ENCODE data around the gene GRIN3B. TPM values are rescaled to one million over a fixed set of nuclear protein-coding genes. Genes with fewer than 3 reads are reported as not detected.

Gene GRIN3B
- total RNA-seq, 4 donors from 2014 or later = 0.48 TPM; not detected in 3

DNA sequence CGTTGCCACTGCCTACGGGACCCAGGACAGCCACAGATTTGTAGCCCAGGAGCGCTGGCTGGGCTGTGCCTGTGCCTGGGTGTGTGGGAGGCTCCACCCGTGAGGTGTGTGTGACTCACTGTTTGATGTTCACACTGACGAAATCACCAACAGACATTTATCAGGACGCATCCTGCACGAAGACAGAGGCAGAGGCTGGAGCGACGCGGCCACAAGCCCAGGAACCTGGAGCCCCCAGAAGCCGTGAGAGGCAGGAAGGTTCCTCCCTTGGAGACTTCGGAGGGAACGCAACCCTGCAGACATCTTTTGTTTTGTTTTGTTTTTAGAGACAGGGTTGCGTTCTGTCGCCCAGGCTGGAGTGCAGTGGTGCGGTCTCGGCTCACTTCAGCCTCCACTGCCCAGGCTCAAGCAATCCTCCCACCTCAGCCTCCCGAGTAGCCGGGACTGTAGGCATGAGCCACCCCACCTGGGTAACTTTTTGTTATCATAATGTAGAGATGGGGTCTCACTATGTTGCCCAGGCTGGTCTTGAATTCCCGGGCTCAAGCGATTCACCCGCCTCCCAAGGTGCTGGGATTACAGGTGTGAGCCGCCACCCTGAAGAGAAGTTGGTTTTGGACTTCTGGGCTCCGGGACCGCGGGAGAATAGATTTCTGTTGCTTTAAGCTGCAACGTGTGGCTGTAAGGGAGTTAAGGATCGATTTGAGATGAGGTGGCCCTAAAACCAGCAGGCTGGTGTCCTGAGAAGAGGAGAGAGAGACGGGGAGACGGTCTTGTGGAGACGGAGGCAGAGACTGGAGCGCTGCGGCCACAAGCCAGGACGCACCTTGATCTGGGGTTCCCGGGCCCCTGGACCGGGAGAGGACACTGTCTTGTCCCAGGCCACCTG lies 41.0 kb upstream of the GRIN3B start:
- TF ChIP-seq POLR2A (IDR thresholded peaks at IDR 0.05) = no peak
- TF ChIP-seq, protein P1, sequence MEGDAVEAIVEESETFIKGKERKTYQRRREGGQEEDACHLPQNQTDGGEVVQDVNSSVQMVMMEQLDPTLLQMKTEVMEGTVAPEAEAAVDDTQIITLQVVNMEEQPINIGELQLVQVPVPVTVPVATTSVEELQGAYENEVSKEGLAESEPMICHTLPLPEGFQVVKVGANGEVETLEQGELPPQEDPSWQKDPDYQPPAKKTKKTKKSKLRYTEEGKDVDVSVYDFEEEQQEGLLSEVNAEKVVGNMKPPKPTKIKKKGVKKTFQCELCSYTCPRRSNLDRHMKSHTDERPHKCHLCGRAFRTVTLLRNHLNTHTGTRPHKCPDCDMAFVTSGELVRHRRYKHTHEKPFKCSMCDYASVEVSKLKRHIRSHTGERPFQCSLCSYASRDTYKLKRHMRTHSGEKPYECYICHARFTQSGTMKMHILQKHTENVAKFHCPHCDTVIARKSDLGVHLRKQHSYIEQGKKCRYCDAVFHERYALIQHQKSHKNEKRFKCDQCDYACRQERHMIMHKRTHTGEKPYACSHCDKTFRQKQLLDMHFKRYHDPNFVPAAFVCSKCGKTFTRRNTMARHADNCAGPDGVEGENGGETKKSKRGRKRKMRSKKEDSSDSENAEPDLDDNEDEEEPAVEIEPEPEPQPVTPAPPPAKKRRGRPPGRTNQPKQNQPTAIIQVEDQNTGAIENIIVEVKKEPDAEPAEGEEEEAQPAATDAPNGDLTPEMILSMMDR (IDR thresholded peaks at IDR 0.05) = no peak
- intact Hi-C loops (cut with DNase I; ENCODE audit: low total_unique reads) = no loop called here
- no peaks in the 10 kb centered on the region for H3K36me3 ChIP-seq

DNA sequence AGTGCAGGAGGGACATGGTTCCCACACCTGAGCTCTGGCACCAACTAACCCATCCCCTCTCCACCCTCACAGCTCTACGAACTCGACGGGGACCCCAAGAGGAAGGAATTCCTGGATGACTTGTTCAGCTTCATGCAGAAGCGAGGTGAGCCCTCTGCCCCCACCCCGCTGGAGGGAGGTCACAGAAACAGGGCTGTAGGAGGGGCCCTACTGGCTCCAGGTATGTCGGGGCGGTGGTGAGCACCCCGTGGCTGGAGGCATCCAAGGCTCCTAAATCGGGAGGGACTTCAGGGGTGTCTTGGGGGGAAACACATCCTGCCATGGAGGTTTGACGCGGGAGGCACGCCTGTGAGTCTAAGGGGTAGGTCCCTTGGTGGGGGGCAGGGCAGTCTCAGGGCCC lies 40.2 kb upstream of the GRIN3B start:
- Histone ChIP-seq H3K4me1 (no peaks in the 10 kb centered on the region), H3K36me3 (no peaks in the 10 kb centered on the region), H3K9me3 (no peaks in the 10 kb centered on the region), H3K27ac (no peak overlapping the region), H3K4me3 (no peak overlapping the region), H3K27me3 (no peaks in the 10 kb centered on the region)
- no peak for DNase-seq
- TF ChIP-seq, protein P1 (IDR thresholded peaks at IDR 0.05) = no peak
- TF ChIP-seq POLR2A (IDR thresholded peaks at IDR 0.05) = no peak
- intact Hi-C loops (cut with DNase I; ENCODE audit: low total_unique reads) = no loop called here

More for the DNA sequence above, 41.0 kb upstream of the GRIN3B start:
- no peak overlapping the region for H3K4me3 ChIP-seq
- no peaks in the 10 kb centered on the region for H3K4me1 ChIP-seq
- no peaks in the 10 kb centered on the region for H3K27me3 ChIP-seq
- no peaks in the 10 kb centered on the region for H3K9me3 ChIP-seq
- no peak overlapping the region for H3K27ac ChIP-seq
- no peak for DNase-seq

DNA sequence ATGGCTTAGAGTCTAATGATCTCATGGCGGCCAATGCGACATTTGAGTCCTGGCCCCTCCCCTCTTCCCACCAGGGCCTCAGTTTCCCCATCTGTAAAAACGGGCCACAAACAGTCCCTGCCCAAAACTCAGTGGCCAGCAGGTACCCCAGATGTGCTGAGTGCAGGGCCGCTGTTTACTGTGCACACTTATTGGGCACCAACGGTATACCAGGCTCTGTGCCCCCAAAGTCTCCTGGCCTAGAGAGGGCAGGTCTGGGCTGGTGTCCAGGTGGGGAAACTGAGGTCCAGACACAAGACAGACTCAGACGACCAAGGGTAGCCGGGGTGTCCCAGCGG lies 39.6 kb upstream of the GRIN3B start:
- Histone ChIP-seq H3K36me3 (no peaks in the 10 kb centered on the region), H3K27me3 (no peaks in the 10 kb centered on the region), H3K9me3 (no peaks in the 10 kb centered on the region), H3K4me3 (no peak overlapping the region), H3K27ac (no peak overlapping the region), H3K4me1 (no peaks in the 10 kb centered on the region)
- intact Hi-C loops (cut with DNase I; ENCODE audit: low total_unique reads) = no loop called here
- no peak for DNase-seq
- TF ChIP-seq, protein P1 (IDR thresholded peaks at IDR 0.05) = no peak
- no peak for TF ChIP-seq POLR2A (IDR thresholded peaks at IDR 0.05)

DNA sequence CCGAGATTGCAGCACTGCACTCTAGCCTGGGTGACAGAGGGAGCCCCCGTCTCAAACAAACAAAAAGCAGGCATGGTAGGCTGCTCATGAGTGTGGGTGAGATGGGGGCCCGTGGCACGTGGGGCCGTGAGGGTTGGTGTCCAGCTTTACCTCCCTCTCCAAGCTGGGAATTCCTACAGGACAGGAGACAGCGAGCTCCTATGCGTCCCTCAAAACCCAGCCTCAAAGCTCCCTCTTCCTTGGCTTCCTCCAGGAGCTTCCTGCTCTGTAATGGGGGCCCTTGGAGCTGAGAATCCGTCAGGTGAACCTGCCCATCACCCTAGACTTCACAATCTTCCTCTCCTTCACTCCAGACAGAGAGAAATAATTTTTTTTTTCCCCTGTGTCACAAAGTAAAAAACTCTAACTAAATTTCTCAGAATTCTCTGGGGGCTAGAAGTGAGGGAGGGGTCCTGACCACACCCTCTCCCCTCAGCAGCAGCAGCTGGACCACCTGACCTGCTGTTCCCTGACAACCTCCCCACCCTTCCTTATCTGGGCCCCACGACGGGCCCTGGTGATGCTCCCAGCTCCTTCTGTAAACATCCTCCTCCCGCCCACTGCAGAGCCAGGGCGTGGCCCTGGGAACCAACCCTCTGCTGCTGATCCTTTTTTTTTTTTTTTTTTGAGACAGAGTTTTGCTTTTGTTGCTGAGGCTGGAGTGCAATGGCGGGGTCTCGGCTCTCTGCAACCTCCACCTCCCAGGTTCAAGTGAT lies 38.2 kb upstream of the GRIN3B start:
- no peaks in the 10 kb centered on the region for H3K4me1 ChIP-seq
- no peak overlapping the region for H3K27ac ChIP-seq
- H3K36me3 ChIP-seq = no peaks in the 10 kb centered on the region
- intact Hi-C loops (cut with DNase I; ENCODE audit: low total_unique reads) = no loop called here
- no peak for TF ChIP-seq POLR2A (IDR thresholded peaks at IDR 0.05)
- TF ChIP-seq, protein P1 (IDR thresholded peaks at IDR 0.05) = no peak
- no peak overlapping the region for H3K4me3 ChIP-seq
- H3K27me3 ChIP-seq = no peaks in the 10 kb centered on the region
- H3K9me3 ChIP-seq = no peaks in the 10 kb centered on the region
- no peak for DNase-seq

Measured in uterus (tissue), 4 donors.